ENCODE measurements around the gene MXI1. TPM values are rescaled to one million over a fixed set of nuclear protein-coding genes. Genes with fewer than 3 reads are reported as not detected.

MXI1 gene
- total and polyA plus RNA-seq, 2 donors (not counting 1 experiment from before 2014, with no cell fraction given), result 12.0 to 32.4 TPM

DNA sequence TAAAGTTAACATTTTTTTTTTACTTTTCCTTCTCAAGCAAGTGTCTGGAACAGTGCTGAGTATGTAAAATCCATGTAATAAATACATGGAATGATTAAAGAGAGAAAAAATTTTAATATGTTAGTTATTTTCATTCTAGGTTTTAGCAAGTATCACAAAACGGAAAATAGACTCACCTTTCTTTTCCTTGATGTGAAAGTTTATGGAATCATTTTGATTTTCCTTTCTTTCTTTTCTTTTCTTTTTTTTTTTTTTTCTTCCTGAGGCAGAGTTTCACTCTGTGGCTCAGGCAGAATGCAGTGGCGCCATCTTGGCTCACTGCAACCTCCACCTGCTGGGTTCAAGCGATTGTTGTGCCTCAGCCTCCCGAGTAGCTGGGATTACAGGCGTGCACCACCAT, 69.2 kb downstream of the MXI1 start:
- Histone ChIP-seq H3K79me2 (ENCODE audit: control insufficient read depth, insufficient read depth, low read length) (no peaks in the 10 kb centered on the region), H3K36me3 (replicated peaks in 1 of 2; ENCODE audit: control extremely low read depth in 1 of 2, control insufficient read depth in 1 of 2, extremely low read depth in 1 of 2, insufficient read depth in 2 of 2, low read length in 1 of 2) (peaks cover 0 to 7% of the 10 kb centered on the region in 2 experiments), H4K20me1 (ENCODE audit: control insufficient read depth, insufficient read depth, low read length, poor library complexity, severe bottlenecking) (peaks cover 8% of the 10 kb centered on the region), H3K9me3 (ENCODE audit: control extremely low read depth in 1 of 3, control insufficient read depth in 2 of 3, insufficient read depth in 1 of 3, low read length in 2 of 3) (no peaks in the 10 kb centered on the region), H3K4me2 (replicated peaks; ENCODE audit: low read depth, low read length, poor library complexity, severe bottlenecking) (no peak overlapping the region), H3K9ac (ENCODE audit: low read length) (no peak overlapping the region), H3K4me3 (ENCODE audit: control extremely low read depth in 1 of 5, extremely low read depth in 1 of 5, insufficient read depth in 1 of 5, low read depth in 2 of 5, low read length in 4 of 5) (no peak overlapping the region), H3K27me3 (replicated peaks in 1 of 4; ENCODE audit: control extremely low read depth in 1 of 4, control insufficient read depth in 3 of 4, insufficient read depth in 4 of 4, low read length in 3 of 4) (no peaks in the 10 kb centered on the region), H3K27ac (ENCODE audit: low read length in 2 of 2) (no peak overlapping the region), H3K4me1 (ENCODE audit: control insufficient read depth in 2 of 2, insufficient read depth in 2 of 2, low read length in 2 of 2) (peaks cover 11 to 18% of the 10 kb centered on the region in 2 donors), H2AFZ (ENCODE audit: insufficient read depth, low read depth, low read length, poor library complexity, severe bottlenecking) (no peak overlapping the region)
- Mint-ChIP-seq H3K4me3 (no peak overlapping the region), H3K27ac (no peak overlapping the region), H3K9me3 (ENCODE audit: insufficient read depth) (no peaks in the 10 kb centered on the region), H3K27me3 (no peaks in the 10 kb centered on the region), H3K4me1 (peaks cover 26% of the 10 kb centered on the region)
- CTCF ChIA-PET, result interaction anchor here (0.6 to 1.2 kb wide), 2 partner anchors 20 to 139 kb away, joined by 3 to 4 read pairs; no protein-coding TSS in a partner anchor
- TF ChIP-seq CTCF (IDR thresholded peaks at IDR 0.05) (no peak), EZH2 (IDR thresholded peaks at IDR 0.05; ENCODE audit: borderline replicate concordance, insufficient read depth, low read depth, low read length, poor library complexity, severe bottlenecking) (no peak)
- POLR2A ChIA-PET, result no interaction called here
- DNase-seq (no peak), ATAC-seq (ENCODE audit: low read depth) (no peak)
- intact Hi-C loops (cut with micrococcal nuclease), result no loop called here
- no CpG with 5 or more reads among the region's 5 CpGs for whole genome bisulfite sequencing (ENCODE audit: insufficient coverage)

DNA sequence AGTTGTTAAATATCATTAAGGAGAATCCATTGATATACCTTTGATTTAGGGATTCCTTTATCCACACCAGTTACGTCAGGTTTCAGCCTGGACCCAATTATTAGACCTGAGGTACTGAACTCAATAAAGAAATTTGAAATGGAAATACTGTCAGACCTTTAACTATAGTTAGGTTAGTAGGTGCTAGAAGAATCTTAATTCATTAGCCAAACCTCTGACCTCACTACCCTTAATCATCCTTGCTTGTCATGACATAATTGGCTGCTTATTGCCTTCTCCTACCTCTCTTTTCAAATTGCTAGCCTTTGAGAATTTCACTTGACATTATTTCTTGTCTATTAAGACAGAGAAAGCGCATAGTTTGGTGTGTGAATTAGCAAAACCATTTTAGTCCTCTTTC, 70.2 kb downstream of the MXI1 start:
- 100% methylated on average over 1 of the region's 2 CpGs for WGBS (ENCODE audit: insufficient coverage)
- Mint-ChIP-seq H3K27me3 (no peaks in the 10 kb centered on the region), H3K4me1 (peaks cover 25% of the 10 kb centered on the region), H3K4me3 (no peak overlapping the region), H3K9me3 (ENCODE audit: insufficient read depth) (no peaks in the 10 kb centered on the region), H3K27ac (no peak overlapping the region)
- CTCF ChIA-PET, result interaction anchor here (1.2 to 2.5 kb wide), 4 partner anchors 12 to 300 kb away, joined by 4 to 16 read pairs (median 6); no protein-coding TSS in a partner anchor
- Histone ChIP-seq H2AFZ (ENCODE audit: insufficient read depth, low read depth, low read length, poor library complexity, severe bottlenecking) (no peak overlapping the region), H3K4me2 (replicated peaks; ENCODE audit: low read depth, low read length, poor library complexity, severe bottlenecking) (no peak overlapping the region), H3K4me3 (ENCODE audit: control extremely low read depth in 1 of 5, extremely low read depth in 1 of 5, insufficient read depth in 1 of 5, low read depth in 2 of 5, low read length in 4 of 5) (no peak overlapping the region), H3K36me3 (replicated peaks in 1 of 2; ENCODE audit: control extremely low read depth in 1 of 2, control insufficient read depth in 1 of 2, extremely low read depth in 1 of 2, insufficient read depth in 2 of 2, low read length in 1 of 2) (peaks cover 0 to 7% of the 10 kb centered on the region in 2 experiments), H3K79me2 (ENCODE audit: control insufficient read depth, insufficient read depth, low read length) (no peaks in the 10 kb centered on the region), H3K27ac (ENCODE audit: low read length in 2 of 2) (no peak overlapping the region), H3K9me3 (ENCODE audit: control extremely low read depth in 1 of 3, control insufficient read depth in 2 of 3, insufficient read depth in 1 of 3, low read length in 2 of 3) (no peaks in the 10 kb centered on the region), H3K9ac (ENCODE audit: low read length) (no peak overlapping the region), H3K27me3 (replicated peaks in 1 of 4; ENCODE audit: control extremely low read depth in 1 of 4, control insufficient read depth in 3 of 4, insufficient read depth in 4 of 4, low read length in 3 of 4) (no peaks in the 10 kb centered on the region), H3K4me1 (ENCODE audit: control insufficient read depth in 2 of 2, insufficient read depth in 2 of 2, low read length in 2 of 2) (peaks cover 11 to 18% of the 10 kb centered on the region in 2 donors), H4K20me1 (ENCODE audit: control insufficient read depth, insufficient read depth, low read length, poor library complexity, severe bottlenecking) (peaks cover 8% of the 10 kb centered on the region)
- DNase-seq (no peak), ATAC-seq (ENCODE audit: low read depth) (no peak)
- no peak for TF ChIP-seq EZH2 (IDR thresholded peaks at IDR 0.05; ENCODE audit: borderline replicate concordance, insufficient read depth, low read depth, low read length, poor library complexity, severe bottlenecking)
- TF ChIP-seq CTCF (IDR thresholded peaks at IDR 0.05), result no peak
- intact Hi-C loops (cut with micrococcal nuclease), result no loop called here
- POLR2A ChIA-PET, result no interaction called here
